Dedifferentiated amniotic fluid mesenchymal stem cell (primary cell): ENCODE measurements around the gene CCDC174.

ENCODE experiments used
- DNase-seq: peaks from one replicate; pipeline ENCODE4 v3.0.0-alpha.2; 2016; ENCODE audit errors: extremely low spot score

CCDC174 gene

GRCh38 chr3:14701676-14702075 is 50.1 kb downstream of the CCDC174 start:
- DNase-seq: no peak

DNA sequence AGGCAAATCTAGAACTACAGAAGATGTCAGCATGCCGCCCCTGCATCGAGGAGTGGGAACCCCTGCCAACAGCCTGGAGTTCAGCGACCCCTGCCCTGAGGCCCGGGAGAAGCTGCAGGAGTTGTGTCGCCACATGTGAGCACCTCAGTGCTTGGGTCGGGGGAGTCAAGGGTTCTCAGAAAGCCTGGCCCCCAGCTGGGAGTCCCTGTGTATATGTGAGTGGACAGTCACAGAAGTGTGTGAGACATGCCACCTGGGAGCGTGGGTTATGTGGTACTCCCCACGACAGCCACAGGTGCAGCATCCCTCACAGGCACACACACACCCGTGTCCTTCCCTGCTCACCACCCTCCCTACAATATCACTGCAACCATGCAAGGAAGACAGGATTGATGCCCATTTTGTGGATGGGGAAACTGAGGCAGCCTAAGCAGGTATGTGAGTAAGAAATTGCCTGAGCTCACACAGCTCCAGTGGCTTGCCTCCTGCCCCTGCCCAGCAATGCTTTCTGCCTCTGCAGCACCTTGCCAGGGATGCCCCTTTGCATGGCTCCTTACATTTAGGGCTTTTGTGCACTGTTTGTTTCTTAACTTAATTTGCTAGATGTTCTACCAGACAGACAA is 51.7 kb downstream of the CCDC174 start:
- no peak for DNase-seq

- DNase-seq: no peak
Measured at GRCh38 chr3:14703791-14704190, 52.2 kb downstream of the CCDC174 start.

DNA sequence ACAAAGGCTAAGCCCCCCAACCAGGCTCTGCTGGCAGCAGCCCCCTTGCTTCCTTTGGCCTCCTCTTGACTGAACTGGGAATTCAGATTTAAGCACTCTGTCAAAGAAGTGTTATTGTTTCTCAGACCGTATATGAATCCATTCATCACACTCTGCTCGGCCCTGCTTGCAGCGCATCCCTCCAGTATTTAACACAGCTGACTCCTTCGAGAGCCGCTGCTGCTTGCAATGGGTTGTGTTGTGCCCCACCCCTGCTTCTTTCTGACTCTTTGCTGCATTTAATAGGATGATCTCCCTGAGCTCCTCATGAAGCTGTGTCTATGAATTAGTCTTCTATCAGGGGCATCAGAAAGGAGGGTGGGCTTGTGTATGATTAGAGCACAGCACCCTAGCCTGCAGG is 54.5 kb downstream of the CCDC174 start:
- no peak for DNase-seq

- DNase-seq: no peak
Measured at GRCh38 chr3:14716591-14716990, 65.0 kb downstream of the CCDC174 start.

DNA sequence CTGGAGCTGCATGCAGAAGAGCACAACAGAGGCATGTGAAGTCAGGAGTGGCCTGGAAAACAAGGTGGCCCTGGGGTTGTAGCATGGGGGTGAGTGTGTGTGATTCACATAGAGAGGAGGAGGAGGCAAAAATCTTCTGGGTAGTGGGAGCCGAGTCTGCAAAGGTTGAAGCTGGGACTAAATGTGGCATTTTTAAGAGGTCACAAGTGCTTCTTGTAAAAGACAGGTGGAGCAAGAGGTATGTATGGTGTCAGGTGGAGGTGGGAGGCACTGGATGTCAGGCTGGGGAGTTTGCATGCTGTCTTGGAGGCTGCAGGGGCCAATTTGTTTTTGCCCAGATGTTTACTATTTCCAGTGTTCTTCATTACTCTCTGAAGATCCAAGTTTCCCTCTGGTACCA is 65.7 kb downstream of the CCDC174 start:
- DNase-seq: no peak

GRCh38 chr3:14718539-14718938 is 67.0 kb downstream of the CCDC174 start:
- DNase-seq: no peak

DNA sequence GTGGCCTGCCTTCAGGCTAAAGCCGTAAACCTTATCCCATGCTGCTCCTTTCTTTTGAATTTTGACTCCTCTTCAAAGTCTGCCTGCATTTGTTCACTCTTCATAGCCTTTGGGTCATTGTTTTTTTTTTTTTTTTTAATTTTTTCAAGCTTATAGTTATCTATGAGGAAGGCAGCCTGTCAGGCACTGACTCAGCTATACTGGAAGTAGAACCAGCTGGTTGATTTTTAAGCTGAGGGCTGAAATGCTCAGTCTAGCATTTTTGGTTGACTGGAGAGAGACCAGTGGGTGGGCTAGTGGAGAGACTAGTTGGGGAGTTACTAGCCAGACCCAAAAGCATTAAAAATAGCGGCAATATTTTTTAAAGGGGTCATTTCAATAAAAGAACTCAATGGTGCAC is 67.4 kb downstream of the CCDC174 start:
- no peak for DNase-seq

DNA sequence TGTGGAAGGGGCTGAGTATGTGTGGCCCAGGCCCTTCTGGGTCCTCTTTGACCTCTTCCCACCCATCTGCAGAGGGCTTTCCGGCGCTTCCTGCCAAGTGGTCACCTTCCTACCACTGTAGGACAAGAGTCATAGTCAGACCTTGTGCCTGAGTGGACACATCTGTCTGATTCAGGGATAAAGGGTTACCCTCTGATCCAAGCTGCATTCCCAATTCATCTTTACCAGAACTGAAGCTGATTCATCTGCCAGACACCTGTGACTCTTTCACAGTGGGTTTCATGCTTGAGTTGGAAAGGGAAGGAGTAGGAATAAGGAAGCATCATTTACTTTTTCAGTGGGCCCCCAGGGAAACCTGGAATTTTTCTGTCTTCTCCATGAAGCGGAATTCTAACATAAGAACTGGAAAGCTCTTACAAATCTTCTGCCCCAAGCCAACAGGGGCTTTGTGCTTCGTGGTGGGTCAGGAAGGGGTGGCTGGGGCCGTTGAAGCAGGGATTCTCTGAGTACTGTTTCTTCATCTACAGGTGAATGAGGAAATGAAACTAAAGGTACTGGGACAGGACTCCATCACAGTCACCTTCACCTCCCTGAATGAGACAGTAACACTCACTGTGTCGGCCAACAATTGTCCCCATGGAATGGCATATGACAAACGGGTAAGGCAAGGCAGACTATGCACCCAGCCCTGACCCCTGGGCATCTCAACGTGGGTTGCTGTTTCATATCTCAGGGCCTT is 69.7 kb downstream of the CCDC174 start:
- DNase-seq: no peak
